GM12864 (cell line): ENCODE measurements around the gene ELF5.

ENCODE experiments used
- DNase-seq: peaks from one replicate; pipeline ENCODE4 v3.0.0-alpha.2; 2011; ENCODE audit warnings: low read depth
- H3K4me3 ChIP-seq: 2 replicates; pipeline ENCODE4 v1.5.1; 2011; ENCODE audit warnings: mild to moderate bottlenecking, low read depth, low read length, control low read depth
- TF ChIP-seq, protein P1 (sequence below): IDR thresholded peaks from 2 replicates; pipeline ENCODE4 v1.5.1; 2011; ENCODE audit warnings: low read depth, mild to moderate bottlenecking, moderate library complexity, low read length, control low read depth, inconsistent platforms; ENCODE audit errors: missing control alignments

ELF5 gene

DNA sequence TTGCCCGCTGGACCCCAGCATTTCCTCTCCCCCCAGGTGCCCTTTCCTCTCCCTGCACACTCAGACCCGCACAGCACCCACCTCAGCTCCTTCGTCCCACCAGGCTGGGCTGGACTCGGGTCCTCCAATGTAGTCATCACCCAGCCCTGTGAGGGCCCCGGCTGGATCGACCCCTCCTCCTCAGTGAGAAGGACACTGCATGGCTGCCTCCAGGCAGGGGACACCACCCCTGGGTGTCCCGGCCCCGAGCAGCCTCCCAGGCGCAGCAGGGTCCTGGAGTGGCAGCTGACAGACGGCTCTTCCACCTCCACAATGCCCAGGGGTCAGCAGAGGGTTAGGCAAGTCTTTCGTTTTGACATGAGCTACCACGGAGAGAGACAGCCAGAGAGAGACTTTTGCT lies 11.1 kb upstream of the ELF5 start:
- TF ChIP-seq, protein P1, sequence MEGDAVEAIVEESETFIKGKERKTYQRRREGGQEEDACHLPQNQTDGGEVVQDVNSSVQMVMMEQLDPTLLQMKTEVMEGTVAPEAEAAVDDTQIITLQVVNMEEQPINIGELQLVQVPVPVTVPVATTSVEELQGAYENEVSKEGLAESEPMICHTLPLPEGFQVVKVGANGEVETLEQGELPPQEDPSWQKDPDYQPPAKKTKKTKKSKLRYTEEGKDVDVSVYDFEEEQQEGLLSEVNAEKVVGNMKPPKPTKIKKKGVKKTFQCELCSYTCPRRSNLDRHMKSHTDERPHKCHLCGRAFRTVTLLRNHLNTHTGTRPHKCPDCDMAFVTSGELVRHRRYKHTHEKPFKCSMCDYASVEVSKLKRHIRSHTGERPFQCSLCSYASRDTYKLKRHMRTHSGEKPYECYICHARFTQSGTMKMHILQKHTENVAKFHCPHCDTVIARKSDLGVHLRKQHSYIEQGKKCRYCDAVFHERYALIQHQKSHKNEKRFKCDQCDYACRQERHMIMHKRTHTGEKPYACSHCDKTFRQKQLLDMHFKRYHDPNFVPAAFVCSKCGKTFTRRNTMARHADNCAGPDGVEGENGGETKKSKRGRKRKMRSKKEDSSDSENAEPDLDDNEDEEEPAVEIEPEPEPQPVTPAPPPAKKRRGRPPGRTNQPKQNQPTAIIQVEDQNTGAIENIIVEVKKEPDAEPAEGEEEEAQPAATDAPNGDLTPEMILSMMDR, result no peak
- H3K4me3 ChIP-seq, result no peak overlapping the region
- no peak for DNase-seq

DNA sequence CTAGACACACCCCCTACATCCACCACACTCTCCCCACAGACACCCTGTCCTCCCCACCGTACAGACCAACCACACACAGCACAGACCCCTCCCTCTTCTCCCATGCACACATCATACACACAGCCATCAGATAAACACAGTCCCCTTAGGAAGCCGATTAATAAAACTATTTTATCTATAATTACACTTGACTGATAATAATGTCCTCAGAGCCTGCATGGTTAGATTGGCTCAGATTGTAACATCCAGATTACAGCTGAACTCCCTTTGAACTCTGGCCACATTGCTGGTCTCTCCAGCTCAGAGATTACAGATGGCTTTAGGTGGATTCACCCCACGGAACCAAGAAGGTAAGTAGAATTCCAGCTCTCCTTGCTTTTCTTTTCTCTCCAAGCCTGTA lies 9.5 kb upstream of the ELF5 start:
- TF ChIP-seq, protein P1, result no peak
- DNase-seq, result no peak
- no peak overlapping the region for H3K4me3 ChIP-seq

DNA sequence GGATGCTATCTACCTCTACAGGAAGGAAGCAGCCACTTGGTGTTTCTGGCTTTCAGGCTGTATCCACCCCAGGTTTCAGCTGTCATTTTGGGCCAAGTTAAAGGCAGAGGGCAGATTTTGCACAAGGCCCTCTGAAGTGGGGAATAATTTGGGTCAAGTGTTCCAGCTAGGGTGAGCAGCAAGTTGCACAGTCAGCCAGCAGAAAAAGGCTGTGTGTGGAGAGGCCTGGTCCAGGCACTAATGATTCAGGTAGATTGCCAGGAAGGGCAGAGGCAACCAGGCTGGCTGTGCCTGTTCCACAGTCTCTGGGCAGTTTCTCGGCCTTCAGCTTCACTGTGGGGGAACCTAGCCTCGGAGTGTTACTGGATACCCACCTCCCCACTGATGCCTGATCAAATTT lies 8.6 kb upstream of the ELF5 start:
- TF ChIP-seq, protein P1, result no peak
- no peak overlapping the region for H3K4me3 ChIP-seq
- DNase-seq, result no peak

DNA sequence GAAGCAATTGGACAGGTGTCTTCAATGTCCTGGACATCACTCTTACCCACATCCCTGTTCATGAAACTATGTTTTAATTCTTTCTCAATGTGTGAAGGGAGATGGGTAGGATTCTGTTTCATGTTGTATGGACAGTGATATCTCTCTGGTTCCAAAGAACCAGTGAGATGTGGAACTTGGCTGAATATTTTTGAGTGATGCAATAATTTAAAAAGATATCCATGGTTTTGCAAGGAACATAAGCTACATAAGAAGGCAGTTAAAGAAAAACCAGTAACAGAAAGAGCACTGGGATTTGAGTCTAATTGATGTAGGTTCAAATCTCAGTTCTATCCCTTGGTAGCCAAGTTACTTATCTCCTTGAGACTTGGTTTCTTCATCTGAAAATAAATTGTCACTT lies 7.7 kb upstream of the ELF5 start:
- TF ChIP-seq, protein P1, result no peak
- no peak for DNase-seq
- no peak overlapping the region for H3K4me3 ChIP-seq

DNA sequence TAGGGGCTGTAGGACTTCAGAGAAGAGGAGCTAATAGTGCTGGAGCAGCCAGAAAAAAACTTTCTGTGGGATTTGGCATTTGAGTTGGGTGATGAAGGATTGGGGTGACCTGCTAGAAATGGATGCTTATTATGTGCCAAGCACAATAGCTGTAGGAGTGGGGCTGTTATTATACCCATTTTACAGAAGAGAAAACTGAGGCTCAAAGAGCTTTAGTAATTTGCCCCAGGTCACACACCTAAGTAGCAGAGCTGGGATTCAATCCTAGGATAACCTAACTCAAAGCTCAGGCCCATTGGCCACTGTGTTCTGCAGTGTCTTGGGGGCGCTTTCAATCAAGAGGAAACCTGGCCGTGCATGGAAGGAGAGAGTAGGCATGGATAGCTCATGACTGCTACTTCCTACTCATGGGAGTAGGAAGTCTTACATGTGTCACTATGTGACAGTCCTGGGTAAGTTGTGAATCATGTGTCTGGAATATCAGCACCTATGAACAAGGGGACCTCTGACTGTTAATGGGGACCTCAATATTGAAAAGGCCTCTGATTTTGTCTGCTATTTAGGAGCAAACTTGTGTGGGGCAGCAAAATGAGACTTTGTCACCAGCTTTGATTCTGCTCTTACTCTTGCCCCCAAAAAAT lies 6.1 kb upstream of the ELF5 start:
- TF ChIP-seq, protein P1, result no peak
- no peak for DNase-seq
- H3K4me3 ChIP-seq, result no peak overlapping the region

DNA sequence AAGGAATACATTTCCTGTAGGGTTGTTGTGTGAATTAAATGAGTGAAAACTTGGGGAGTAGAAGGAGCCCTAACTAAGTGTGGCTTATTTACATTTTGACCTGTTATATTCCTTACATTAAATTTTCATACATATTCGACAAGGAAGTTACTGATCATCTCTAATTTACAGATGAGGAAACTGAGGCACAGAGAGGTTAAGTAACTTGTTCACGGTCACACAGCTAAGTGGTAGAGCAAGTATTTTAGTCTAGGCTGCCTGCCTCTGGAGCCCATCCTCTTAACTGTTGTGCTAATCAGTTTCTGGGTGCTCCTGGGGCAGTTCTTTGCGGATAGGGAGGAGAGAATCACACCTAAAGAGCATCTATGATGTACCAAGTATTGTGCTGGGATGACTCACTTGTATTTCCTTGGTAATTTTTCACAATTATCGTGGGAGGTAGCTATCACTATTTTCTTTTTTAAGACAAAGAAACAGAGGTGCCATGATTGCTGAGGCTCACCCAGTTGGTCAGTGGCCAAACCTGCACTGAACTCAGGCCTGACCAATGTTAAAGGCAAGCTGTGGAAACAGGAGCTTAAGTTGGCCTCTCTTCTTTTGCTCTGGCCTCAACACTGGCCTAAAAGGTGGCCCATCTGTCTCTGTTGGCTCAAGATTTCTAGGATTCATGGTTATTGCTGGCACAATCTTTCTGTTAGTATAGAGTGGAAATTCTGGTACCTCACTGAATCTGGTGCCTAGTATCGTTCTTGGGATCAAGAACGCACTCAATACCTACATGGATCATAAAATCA lies 2.9 kb upstream of the ELF5 start:
- no peak overlapping the region for H3K4me3 ChIP-seq
- TF ChIP-seq, protein P1, result no peak
- no peak for DNase-seq
